ENCODE results near the gene FOXQ1. TPM values are rescaled to one million over a fixed set of nuclear protein-coding genes. Genes with fewer than 3 reads are reported as not detected.

FOXQ1 gene
- total RNA-seq, 2 experiments from 2014 or later: not detected

DNA sequence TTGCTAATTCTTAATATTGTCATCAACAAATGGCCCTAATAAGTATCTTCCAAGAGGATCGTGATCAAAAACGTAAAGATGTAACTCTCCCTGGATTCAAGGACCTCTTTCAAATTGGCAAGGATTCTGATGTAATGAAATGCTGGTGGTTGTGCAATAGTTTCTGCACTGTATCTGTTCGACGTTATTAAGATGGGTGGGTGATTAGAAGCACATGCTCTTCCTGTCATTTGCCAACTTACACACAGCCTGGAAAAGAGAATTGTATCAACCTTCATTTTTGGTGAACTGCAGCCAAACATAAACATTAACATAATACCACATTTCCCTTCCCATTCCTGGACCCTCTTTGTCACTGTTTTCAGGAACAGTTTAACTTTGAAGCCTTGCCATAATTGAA, 9.8 kb downstream of the FOXQ1 start:
- H4K20me1 ChIP-seq (ENCODE audit: insufficient read depth, low read length): no peaks in the 10 kb centered on the region
- H3K9me2 ChIP-seq (ENCODE audit: insufficient read depth, low read length): no peaks in the 10 kb centered on the region
- H3K79me2 ChIP-seq (ENCODE audit: insufficient read depth, low read depth, low read length): no peaks in the 10 kb centered on the region
- H3K9me3 ChIP-seq (ENCODE audit: low read length): no peaks in the 10 kb centered on the region
- H3K36me3 ChIP-seq (ENCODE audit: insufficient read depth, low read length): no peaks in the 10 kb centered on the region
- H3K4me1 ChIP-seq (ENCODE audit: insufficient read depth, low read length, poor library complexity, severe bottlenecking): no peaks in the 10 kb centered on the region
- no peak overlapping the region for H3K4me3 ChIP-seq (ENCODE audit: low read depth, low read length, poor library complexity, severe bottlenecking)
- no peak overlapping the region for H3K27ac ChIP-seq (ENCODE audit: low read depth, low read length, poor library complexity, severe bottlenecking)
- no TSS peak for BruUV-seq (replicated peaks)
- H3K4me2 ChIP-seq (ENCODE audit: low read length): no peak overlapping the region
- intact Hi-C loops (cut with micrococcal nuclease; ENCODE audit: unreplicated experiment): no loop called here
- TF ChIP-seq, protein P1, sequence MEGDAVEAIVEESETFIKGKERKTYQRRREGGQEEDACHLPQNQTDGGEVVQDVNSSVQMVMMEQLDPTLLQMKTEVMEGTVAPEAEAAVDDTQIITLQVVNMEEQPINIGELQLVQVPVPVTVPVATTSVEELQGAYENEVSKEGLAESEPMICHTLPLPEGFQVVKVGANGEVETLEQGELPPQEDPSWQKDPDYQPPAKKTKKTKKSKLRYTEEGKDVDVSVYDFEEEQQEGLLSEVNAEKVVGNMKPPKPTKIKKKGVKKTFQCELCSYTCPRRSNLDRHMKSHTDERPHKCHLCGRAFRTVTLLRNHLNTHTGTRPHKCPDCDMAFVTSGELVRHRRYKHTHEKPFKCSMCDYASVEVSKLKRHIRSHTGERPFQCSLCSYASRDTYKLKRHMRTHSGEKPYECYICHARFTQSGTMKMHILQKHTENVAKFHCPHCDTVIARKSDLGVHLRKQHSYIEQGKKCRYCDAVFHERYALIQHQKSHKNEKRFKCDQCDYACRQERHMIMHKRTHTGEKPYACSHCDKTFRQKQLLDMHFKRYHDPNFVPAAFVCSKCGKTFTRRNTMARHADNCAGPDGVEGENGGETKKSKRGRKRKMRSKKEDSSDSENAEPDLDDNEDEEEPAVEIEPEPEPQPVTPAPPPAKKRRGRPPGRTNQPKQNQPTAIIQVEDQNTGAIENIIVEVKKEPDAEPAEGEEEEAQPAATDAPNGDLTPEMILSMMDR (conservative IDR thresholded peaks at IDR 0.05; ENCODE audit: low read length): no peak
- no peak for TF ChIP-seq EZH2phosphoT487 (IDR thresholded peaks at IDR 0.05; ENCODE audit: borderline replicate concordance, low read depth, low read length)
- H2AFZ ChIP-seq (ENCODE audit: low read length): no peak overlapping the region
- DNase-seq (ENCODE audit: low spot score): no peak
- ChIA-PET CTCF (ENCODE audit: unreplicated experiment) (no interaction called here), POLR2A (no interaction called here)

DNA sequence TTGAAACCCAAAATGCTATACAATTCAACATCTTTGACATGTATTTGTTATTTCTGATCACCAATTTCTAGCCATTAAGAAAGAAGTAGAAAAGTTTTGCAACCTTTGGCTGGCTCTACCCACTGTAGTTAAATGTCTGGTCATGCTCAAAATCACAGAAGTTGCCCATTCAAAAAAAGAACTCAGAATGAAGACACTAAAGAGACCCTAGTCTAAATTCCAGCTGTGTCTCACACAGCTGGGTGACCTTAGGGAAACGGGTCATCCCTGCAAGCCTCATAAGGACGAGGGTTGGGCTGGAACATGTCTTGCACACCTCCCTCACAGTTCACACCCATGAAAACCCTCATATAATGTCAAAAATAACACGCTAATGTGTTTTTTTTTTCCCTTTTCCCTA, 10.3 kb downstream of the FOXQ1 start:
- TF ChIP-seq, protein P1 (conservative IDR thresholded peaks at IDR 0.05; ENCODE audit: low read length): no peak
- no peak for TF ChIP-seq EZH2phosphoT487 (IDR thresholded peaks at IDR 0.05; ENCODE audit: borderline replicate concordance, low read depth, low read length)
- intact Hi-C loops (cut with micrococcal nuclease; ENCODE audit: unreplicated experiment): no loop called here

DNA sequence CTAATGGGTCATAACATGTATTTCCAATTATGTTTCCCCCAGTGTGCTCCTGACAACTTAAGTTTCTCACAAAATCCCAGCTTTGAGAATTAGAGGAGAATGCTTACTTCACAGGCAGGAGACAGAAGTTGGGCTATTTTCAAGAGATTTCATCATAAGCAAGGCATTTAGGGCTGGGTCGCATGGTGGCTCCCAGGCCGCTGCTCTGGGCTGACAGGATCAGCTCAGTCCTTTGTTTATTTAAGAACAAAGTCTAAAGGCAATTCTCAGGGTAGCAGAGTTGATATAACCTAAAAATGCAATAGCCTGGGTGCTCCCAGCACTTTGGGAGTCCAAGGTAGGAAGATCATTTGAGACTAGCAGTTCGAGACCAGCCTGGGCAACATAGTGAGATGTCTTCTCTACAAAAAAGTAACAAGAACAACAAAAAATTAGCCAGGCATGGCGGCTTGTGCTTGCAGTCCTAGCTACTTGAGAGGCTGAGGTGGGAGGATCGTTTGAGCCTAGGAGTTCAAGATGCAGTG, 10.9 kb downstream of the FOXQ1 start:
- CTCF ChIA-PET (ENCODE audit: unreplicated experiment): no interaction called here
- no peak overlapping the region for H2AFZ ChIP-seq (ENCODE audit: low read length)
- intact Hi-C loops (cut with micrococcal nuclease; ENCODE audit: unreplicated experiment): no loop called here
- no peak overlapping the region for H3K4me2 ChIP-seq (ENCODE audit: low read length)
- no peak overlapping the region for H3K27ac ChIP-seq (ENCODE audit: low read depth, low read length, poor library complexity, severe bottlenecking)
- TF ChIP-seq, protein P1 (conservative IDR thresholded peaks at IDR 0.05; ENCODE audit: low read length): no peak
- TF ChIP-seq EZH2phosphoT487 (IDR thresholded peaks at IDR 0.05; ENCODE audit: borderline replicate concordance, low read depth, low read length): no peak
- no peaks in the 10 kb centered on the region for H4K20me1 ChIP-seq (ENCODE audit: insufficient read depth, low read length)
- no peaks in the 10 kb centered on the region for H3K4me1 ChIP-seq (ENCODE audit: insufficient read depth, low read length, poor library complexity, severe bottlenecking)
- no peak overlapping the region for H3K4me3 ChIP-seq (ENCODE audit: low read depth, low read length, poor library complexity, severe bottlenecking)
- no peak for DNase-seq (ENCODE audit: low spot score)
- POLR2A ChIA-PET: interaction anchor here (0.6 kb wide), 1 partner anchor 1173 kb away, joined by 5 read pairs; no protein-coding TSS in a partner anchor
- BruUV-seq (replicated peaks): no TSS peak
- no peaks in the 10 kb centered on the region for H3K9me3 ChIP-seq (ENCODE audit: low read length)
- no peaks in the 10 kb centered on the region for H3K79me2 ChIP-seq (ENCODE audit: insufficient read depth, low read depth, low read length)
- H3K9me2 ChIP-seq (ENCODE audit: insufficient read depth, low read length): no peaks in the 10 kb centered on the region
- no peaks in the 10 kb centered on the region for H3K36me3 ChIP-seq (ENCODE audit: insufficient read depth, low read length)

More for the DNA sequence above, 10.3 kb downstream of the FOXQ1 start:
- no TSS peak for BruUV-seq (replicated peaks)
- no peaks in the 10 kb centered on the region for H3K9me2 ChIP-seq (ENCODE audit: insufficient read depth, low read length)
- no peak overlapping the region for H3K4me2 ChIP-seq (ENCODE audit: low read length)
- no peaks in the 10 kb centered on the region for H3K9me3 ChIP-seq (ENCODE audit: low read length)
- H3K27ac ChIP-seq (ENCODE audit: low read depth, low read length, poor library complexity, severe bottlenecking): no peak overlapping the region
- POLR2A ChIA-PET: no interaction called here
- no peaks in the 10 kb centered on the region for H3K36me3 ChIP-seq (ENCODE audit: insufficient read depth, low read length)
- H4K20me1 ChIP-seq (ENCODE audit: insufficient read depth, low read length): no peaks in the 10 kb centered on the region
- no peaks in the 10 kb centered on the region for H3K79me2 ChIP-seq (ENCODE audit: insufficient read depth, low read depth, low read length)
- H3K4me1 ChIP-seq (ENCODE audit: insufficient read depth, low read length, poor library complexity, severe bottlenecking): no peaks in the 10 kb centered on the region
- CTCF ChIA-PET (ENCODE audit: unreplicated experiment): no interaction called here
- no peak overlapping the region for H2AFZ ChIP-seq (ENCODE audit: low read length)
- no peak overlapping the region for H3K4me3 ChIP-seq (ENCODE audit: low read depth, low read length, poor library complexity, severe bottlenecking)
- no peak for DNase-seq (ENCODE audit: low spot score)
